Stimulated activated CD4-positive, alpha-beta T cell treated with anti-CD3 and anti-CD28 coated beads, Interleukin-1b, Interleukin-23, amount 100 ng/mL, for 48 hours (primary cell): ENCODE results near the gene TMEM250.
"Not testable (repeated sequence)": the region's sequence is repeated elsewhere in the genome, so short reads cannot be mapped to it uniquely, and the experiment has no call there.

Experiments used
- DNase-seq: peaks from one replicate; pipeline ENCODE4 v3.0.0-alpha.2; 2020

The TMEM250 gene

GRCh38 chr9:136110082-136111061 lies 8.3 kb downstream of the TMEM250 start:
- peak; percentile 56 for DNase-seq

DNA sequence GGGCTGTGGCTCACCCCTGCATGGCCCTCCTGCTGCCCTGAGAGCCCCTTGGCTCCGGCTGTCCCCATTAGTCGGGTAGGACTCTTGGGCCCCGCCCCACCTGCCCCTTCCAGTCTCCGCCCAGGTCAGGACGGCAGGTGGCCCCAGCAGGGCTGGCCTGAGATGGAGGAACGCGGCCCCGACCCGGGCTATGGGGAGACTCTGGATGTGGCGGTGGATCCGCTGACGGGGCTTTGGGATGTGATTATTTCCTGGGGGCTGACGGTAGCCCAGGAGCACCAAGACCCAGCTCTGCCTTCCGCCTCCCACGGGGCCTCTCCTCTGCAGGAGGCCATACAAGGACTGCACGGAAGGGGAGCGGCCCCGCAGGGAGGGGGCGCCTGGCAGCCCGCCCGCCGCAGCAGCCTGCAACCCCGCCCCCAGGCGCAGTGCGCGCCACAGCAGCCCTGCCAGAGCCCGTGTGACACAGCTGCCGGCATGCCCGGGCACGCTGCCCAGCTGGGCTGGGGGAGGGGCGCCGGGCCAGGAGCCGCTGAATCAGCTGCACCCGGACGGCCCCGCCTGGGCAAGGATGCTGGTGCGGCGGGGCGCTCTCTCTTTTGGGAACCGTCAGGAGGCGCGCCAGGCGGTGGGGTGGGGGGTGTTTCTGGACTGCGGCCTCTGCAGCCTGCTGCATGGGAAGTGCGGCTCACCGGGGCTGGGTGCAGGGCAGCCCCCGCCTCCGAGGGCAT lies 9.2 kb downstream of the TMEM250 start:
- peak; percentile 95 for DNase-seq

DNA sequence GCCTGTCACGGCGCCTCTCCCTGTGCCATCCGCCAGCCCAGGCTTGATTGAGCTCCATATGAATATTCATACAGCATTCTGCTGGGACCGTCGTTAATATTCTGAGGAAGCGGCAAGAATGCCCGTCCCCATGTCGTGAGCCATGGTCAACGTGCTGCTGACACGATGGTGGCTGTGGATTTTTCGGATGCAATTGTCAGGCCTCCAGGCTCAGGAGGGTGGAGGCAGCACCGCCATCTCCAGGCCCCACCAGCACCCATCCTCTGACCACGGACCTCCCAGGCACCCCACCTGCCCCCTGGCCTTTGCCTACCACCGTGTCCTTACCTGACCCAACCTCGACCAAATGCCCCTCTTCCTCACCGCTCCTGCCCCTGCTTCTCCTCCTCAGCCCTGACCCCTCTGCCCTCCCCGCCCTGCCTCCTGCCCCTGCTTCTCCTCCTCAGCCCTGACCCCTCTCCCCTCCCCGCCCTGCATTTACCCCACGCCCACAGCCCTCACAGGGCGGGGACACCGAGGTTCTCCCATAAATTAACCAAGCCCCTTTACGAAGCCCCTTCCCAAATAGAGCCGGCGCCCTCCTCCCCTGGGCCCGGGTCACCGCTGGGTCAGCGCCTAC lies 9.9 kb downstream of the TMEM250 start:
- no peak for DNase-seq

DNA sequence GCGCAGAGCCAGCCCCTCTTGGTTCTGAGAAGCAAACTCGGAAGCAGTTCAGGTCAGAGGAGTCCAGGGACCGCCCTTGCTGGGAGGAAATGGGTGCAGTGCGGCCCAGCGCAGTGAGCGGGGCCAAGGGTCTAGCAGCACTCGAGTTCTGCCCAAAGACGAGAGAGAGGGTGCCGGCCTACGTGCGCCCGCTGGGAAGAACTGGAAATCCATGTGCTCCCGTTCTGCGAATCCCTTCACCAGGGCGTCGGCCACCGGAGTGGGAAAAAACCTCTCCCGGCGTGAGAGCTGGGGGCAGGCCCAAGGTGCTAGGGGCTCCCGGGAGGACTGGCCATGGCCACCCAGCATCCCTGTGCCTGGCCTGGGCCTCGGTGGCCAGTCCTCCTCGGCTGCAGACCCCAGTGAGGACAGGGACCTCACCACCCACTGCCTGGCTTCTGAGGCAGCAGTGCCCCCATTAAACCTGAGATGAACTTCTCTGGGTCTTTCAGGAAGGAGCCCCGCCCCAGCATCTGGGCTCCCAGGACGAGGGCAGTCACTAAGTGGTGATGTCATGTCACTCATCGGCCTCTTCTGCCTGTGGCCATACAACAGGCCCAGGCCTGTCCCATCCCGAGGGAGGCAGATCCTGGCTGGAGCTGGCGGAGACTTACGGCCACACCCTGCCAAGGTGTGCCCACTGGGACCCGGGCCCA lies 10.6 kb downstream of the TMEM250 start:
- DNase-seq, result no peak

- no peak for DNase-seq
Observed at GRCh38 chr9:136107155-136107952, 11.3 kb downstream of the TMEM250 start.

DNA sequence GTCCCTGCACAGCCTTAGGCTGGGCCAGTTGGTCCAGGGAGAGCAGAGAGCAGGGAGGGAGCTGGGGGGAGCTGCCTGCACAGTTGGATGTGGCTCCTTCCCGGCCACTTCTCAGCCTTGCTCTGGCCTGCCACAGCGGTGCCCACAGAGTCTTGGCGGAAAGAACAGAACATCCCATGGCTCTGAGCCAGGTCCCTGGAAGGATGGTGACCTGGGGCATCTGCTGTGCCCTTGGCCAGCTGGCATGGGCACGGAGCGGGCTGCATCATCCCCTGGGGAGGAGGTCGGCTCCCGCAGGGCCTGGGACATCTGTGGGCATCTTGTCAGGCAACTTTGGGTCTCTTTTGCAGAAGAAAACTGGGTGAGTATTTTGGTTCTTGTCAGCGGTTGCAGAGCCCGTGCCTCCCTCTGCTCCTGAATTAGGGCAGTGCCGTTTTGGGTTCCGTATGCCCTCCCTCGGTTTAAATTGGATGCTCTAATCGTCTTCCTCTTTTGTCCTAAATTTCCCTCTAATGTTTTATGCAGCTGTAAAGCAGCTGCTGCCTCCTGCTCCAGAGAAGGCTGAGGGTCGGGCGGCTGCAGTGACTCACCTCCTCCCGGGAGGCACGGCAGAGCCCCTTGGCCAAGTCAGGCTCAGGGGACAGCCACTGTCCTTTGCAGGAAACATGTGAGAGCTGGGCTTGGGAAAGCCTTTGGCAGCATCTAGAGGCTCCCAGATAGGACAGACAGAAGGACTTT lies 13.1 kb downstream of the TMEM250 start:
- no peak for DNase-seq

DNA sequence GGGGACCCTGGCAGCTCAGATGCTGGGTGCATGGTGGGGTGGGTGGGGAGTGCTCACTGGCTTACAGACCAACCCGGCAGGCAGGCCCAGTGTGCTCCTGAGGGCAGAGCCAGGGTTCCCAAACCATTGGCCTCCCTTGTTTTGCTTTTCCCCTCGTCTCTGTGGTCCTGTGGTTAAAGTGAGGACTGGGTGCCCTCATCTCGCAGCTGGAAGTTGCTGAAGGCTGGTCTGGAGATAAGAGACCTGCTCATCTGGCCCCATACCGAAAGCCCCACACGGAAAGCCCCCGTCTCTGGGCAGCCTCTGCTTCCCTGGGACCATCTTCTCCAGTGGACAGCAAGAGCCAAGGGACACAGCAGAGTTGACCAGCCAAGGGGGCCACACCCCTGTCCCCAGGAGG lies 13.8 kb downstream of the TMEM250 start:
- no peak for DNase-seq

DNA sequence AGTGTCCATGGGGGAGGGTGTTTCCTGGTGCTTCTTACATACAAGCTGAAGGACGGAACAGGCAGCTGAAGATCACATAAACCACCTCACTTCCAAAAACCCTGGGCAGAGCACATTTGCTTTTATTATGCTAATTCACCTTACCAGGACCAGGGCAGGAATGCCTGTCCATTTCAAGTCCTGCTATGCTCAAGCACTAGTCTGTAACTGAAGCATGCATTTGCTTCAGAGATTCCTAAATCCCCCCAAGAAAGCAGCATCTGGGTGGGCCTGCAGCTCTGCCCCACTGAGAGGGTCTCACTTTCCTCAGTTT lies 14.2 kb downstream of the TMEM250 start:
- no peak for DNase-seq

- DNase-seq, result no peak
Observed at GRCh38 chr9:136103651-136104487, 14.8 kb downstream of the TMEM250 start.

- DNase-seq, result not testable (repeated sequence)
Observed at GRCh38 chr9:136101615-136102074, 17.0 kb downstream of the TMEM250 start.

- no peak for DNase-seq
Observed at GRCh38 chr9:136100700-136101614, 17.7 kb downstream of the TMEM250 start.

DNA sequence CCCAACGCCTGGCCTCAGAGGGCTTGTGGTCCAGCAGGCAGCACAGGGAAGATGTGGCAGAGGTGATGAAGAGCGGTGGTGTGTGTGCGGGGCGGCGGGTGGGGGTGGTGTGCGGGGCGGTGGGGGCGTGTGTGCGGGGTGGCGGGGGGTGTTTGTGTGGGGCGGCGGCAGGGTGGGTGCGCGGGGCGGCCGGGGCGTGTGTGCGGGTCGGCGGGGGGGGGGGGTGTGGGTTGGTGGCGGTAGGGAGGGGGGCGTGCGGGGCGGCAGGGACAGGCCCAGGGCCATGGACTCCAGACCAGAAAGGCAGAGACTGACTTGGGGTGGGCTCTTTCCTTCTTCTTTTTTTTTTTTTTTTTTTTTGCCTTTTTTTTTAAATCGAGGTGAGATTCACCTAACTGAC lies 19.1 kb downstream of the TMEM250 start:
- no peak for DNase-seq

DNA sequence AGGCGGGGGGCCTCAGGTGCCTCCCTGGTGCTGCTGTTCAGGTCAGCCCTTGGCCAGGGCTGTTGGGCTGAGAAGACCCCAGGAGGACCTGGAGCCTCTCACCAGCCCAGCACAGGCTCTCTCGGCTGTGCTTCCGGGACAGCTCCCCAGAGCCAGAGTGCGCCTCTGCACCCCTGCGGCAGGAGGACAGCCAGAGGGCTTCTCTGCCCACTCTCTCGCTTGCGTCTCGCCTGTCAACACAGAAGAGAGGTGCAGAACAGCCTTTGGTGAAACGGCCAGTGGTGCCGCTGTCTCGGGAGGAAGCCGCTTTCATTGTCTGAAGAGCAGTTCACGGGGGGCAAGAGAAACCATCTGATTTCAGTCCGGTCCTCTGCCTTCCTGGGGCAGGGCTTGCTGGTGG lies 19.8 kb downstream of the TMEM250 start:
- DNase-seq, result no peak

DNA sequence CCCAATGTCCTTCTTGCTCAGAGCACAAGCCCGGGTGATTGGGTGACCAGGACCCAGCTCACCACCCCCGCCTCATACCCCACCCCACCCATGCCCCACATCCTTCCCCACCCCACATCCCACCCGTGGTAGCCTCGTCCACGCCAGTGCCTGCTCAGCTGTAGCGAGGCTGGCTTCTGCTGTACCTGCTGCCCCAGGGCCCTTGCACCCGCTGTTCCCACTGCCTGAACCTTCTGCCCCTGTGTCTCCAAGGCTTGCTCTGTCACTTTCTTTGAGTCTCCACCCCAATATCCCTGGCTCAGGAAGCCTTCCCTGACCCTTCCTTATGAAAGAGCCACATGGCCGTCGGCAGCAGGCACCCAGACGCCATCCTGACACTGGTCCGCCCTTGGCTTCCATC lies 20.5 kb downstream of the TMEM250 start:
- no peak for DNase-seq

GRCh38 chr9:136096505-136097001 lies 22.1 kb downstream of the TMEM250 start:
- no peak for DNase-seq

DNA sequence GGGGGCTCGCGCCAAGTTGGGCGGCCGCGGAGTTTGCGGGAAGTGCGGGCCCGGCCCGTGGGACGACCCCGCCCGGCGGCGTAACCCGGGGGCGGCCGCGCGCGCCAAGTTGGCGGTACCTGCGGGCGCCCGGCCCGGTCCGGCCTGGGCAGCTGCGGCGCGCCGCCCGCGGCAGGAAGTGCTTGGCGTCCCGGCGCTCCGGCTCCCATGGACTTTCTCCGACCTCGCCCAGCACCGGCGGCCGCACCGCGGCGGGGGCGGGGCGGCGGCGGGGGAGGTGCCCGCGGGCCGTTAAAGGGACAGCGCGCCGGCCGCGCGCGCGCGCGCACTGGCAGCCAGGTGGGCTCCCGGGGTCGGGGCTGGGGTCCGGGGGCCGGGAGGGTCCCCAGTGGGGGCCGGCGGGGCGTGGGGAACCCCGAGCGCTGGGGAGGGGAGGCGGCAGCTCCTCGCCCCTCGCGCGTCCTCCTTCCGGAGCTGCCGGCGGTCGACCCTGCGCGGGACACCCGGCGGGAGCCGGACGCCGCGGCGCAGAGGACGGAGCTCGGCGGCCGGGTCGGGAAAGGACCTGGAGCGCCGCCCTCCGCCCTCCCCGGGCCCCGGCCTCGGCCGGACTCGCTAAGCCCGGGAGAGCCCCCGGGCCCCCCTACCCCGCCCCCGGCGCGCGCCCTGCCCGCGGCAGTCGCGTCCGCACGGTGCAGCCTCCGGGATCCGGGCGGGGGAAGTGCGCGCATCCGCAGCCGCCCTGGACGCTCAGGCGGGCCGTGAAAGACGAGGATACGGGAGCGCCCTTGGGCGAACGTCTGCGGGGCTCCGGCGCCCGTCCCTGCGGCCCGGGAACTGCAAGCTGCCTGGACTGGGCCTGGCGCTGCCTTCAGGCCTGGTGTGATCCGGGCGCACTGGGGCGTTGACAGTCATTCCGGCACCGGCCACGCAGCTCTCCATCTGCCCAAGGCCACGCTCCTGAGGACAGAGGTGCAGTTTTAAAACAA lies 23.3 kb downstream of the TMEM250 start, which contains the start of gene NACC2:
Gene NACC2 (minus strand): TSS at position 220 of the 989 bp plus-strand sequence. CDS start 44,768 bp downstream, outside the sequence.
- DNase-seq, result no peak
